HG03280 (cell line): ENCODE data around the gene GAS2L1.

ENCODE experiments used
- ATAC-seq: cut with Tn5 transposase; IDR thresholded peaks from one replicate; pipeline ENCODE4 v1.9.1; 2021; ENCODE audit warnings: mild to moderate bottlenecking, moderate library complexity; ENCODE audit not compliant: unreplicated experiment

GAS2L1 gene

DNA sequence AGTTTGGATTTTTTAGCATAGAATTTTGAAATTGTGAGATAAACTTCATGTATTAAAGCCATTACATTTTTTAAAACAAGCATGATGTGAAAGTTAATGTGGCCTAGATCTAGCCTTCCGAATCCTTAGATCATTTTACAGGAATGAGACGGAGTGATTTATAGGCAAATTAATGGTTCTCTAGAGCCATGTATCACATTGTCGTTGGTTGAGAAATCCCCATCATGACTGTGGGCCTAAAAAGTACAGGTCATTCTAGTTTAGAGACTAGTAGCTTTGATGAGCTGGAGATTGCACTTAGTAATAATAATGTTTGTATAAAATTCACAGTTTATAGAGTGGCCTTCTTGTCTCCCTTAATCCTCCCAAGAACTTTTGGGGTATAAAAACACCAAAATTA, 31.3 kb upstream of the GAS2L1 start:
- ATAC-seq, result no peak

DNA sequence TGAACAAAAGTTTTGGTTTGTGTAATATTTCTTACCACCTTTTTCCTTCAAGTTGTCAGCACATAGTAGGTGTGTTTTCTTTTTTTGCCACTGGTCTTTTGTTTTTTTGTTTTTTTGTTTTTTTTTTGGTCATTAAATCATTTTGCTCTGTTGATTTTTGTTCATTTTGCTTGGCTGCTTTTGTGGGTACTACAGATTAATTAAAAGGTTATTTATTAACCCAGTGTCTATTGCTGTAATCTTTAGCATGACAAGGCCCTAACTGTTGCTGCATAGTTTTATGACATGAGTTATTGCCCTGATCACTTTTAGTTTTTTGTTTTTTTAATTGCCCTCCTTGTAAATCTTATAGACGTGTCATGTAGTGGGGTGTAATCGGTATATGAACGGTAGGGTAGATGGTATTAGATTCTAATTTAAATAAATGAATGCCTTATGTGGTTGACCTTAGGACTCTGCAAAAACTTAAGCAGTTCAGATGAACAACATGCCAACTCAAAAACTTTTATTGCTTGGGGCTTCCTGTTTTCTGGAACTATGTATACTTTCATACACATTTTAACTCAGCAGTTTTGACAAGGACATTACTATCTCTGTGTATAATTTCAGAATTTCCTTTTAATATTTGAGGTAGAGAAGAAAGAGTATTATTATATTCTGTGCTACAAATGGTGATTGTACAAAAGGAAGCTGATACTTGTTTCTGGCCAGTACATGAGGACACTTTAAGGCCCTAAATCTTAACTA, 30.5 kb upstream of the GAS2L1 start:
- no peak for ATAC-seq

DNA sequence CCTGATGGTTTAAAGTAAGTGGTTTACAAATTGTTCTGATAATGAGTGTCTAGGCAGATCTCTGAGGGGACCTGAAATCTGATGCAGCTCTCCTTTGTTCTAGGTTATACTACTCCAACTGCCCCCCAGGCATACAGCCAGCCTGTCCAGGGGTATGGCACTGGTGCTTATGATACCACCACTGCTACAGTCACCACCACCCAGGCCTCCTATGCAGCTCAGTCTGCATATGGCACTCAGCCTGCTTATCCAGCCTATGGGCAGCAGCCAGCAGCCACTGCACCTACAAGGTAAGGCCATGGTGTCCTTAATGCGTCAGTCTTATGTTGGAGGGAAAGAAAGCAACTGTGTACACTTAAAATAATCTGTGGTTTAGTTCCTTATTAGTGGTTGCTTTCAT, 28.5 kb upstream of the GAS2L1 start:
- ATAC-seq, result no peak

DNA sequence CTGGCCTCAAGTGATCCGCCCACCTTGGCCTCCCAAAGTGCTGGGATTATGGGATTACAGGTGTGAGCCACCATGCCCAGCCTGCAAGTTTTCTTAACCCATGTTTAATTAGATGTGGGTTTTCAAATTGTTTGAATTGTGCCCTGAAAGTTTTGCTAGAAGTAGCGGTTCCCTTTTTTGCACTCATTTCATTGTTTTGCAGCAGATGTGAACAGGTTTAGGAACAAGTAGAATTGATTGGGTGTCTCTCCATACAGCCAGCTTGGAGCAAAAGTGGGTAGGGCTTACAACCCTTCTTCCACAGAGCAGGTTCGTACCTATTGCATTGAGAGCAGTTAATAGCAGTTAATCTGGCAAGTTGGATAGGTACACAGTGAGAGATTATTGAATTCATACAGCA, 22.3 kb upstream of the GAS2L1 start:
- no peak for ATAC-seq

DNA sequence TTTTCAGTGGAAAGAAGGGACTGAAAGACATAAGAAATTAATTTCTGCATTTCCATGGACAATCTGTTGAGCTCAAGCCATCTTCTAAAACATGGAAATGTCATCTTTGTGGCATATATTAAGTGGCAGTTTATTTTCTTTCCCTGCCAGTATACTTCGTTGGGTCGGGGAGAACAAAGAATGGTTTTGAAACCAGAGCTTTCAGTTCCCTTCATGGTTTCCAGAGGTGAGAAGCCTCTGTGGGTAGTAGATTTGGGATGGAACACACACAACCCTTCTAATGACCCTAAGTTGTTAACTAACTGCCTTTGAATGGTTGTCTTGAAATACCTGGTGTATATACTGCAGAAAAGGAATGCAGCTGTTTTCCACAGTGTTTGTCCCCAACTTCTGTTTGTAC, 17.6 kb upstream of the GAS2L1 start:
- no peak for ATAC-seq

DNA sequence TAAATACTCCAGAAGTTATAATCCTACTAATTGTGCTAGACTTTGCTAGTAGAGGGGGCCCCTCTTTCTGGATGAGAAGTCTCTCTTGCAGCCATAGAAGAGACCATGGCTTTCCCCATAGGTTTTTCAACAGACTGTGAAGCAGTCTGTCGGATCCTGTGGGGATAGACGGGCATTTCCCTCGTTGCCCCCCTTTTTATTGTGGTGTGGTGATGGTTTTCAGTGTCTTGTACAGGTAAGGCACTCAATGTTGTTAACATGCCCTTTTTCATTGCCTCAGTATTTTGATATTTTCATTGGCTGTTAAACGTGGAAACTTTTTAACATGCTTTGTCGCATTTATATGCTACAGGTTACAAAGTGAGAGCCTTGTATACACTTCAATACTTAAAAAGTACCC, 16.4 kb upstream of the GAS2L1 start:
- no peak for ATAC-seq

DNA sequence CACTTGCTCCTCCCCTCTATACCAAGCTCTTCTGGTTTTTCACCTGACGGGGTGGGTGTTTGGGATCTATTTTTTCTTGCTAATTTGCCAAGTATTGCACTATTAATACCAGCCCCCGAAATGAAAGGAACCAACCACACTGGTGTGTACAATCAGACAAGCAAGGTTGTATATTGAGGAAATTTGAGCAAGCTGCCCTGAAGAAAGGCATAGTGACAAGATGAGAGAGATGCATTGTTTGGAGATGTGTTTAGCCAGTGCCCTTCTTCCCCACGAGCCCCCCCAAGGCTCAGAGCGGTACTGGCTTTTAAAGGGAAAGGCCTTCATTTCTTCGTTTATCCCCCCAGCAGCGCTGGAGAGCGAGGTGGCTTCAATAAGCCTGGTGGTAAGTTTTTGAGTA, 15.2 kb upstream of the GAS2L1 start:
- no peak for ATAC-seq

DNA sequence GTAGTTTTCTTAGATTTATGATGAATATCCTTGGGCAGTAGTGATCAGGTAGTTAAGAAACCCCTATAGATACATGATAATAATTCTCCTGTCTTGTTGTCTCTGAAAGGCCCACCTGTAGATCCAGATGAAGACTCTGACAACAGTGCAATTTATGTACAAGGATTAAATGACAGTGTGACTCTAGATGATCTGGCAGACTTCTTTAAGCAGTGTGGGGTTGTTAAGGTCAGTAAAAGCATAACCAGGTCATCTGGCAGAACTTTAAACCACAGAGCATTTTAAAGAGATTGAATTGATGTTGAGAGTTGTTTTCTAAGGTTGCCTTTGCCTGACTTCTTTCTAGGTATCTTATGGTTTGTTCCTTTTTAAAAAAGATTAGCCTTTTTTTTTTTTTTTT, 14.1 kb upstream of the GAS2L1 start:
- no peak for ATAC-seq

DNA sequence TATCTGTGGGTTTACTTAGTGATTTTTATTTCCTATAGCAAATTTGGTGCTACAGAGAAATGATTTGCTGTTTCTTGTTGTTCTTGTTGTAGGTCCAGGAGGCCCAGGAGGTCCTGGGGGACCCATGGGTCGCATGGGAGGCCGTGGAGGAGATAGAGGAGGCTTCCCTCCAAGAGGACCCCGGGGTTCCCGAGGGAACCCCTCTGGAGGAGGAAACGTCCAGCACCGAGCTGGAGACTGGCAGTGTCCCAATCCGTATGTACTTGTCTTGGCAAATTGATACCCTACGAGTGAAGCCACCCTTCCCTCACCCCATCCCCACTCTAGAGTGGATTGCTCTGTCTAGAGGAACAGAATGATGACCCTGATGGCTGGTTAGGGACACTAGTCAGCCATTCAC, 7.8 kb upstream of the GAS2L1 start:
- no peak for ATAC-seq

DNA sequence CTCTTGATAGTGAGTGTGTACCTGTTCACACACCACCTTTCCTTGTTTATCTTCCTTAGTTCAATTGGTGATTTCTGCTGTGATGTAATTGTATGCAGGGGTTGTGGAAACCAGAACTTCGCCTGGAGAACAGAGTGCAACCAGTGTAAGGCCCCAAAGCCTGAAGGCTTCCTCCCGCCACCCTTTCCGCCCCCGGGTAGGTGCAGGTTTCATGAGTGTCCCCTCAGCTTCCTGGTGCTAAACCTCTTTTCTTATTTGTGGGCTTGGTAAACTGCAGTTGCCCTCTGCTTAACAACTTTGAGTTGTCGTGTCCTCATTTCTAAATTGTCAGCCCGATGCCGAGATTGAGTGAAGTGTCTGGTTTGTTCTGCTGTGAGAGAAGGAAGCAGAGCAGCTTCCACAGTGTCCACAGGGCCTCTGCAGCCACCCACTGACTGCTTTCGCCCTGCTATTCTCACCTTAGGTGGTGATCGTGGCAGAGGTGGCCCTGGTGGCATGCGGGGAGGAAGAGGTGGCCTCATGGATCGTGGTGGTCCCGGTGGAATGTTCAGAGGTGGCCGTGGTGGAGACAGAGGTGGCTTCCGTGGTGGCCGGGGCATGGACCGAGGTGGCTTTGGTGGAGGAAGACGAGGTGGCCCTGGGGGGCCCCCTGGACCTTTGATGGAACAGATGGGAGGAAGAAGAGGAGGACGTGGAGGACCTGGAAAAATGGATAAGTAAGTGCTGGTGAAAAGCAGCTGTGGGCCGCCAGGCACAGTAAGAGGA, 7.1 kb upstream of the GAS2L1 start:
- ATAC-seq, result no peak

DNA sequence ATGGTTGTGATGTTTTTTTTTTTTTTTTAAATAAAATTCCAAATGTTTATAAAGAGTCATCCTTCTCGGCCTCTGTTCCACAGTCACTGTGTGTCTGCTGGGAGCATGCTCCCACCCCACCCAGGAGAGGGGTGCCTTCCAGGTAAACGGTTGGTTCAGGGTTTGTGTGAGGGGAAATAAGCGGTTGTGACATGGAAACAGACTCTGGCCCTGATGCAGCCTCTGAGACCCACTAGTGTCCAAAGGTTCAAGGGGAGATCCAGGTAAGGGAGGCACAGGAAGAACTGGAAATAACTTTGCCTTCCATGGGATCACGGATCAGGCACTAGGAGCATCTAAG, 6.0 kb upstream of the GAS2L1 start:
- no peak for ATAC-seq

DNA sequence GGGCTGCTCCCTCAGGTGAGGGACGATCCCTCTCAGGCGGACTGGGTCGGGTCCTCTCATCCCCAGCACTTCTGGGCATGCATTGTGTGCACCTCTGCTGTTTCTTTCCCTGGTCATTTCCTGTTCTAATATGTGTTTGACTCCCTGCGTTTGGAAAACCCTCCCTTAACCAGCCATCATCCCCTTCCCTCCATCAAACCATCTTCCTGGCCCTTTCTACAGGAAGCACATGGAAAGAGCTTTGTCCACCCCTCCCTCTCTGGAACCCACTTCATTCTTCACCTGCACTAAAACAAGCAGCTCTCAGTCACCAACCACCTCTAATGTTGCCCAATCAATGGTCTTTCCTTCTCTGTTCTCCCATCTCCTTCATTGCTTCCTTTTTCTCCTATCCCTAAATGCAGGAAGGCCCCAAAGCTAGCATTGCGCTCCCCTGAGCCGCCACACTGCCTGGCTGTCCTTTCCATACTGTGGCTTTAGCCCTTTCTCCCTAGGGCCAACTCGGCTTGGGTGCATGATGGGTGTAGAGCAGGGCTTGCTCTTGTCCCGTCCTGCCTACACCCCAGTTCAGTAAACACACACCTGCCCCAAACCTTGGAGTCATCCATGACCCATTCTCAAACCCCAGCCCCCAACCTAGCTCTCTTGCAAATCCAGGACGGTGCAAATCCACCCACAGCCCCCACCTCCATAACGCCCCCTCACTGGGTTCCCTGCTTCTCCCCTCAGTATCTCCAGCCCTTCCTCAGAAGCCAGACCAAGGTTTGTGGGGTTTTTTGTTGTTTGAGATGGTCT, 5.4 kb upstream of the GAS2L1 start:
- ATAC-seq, result no peak

DNA sequence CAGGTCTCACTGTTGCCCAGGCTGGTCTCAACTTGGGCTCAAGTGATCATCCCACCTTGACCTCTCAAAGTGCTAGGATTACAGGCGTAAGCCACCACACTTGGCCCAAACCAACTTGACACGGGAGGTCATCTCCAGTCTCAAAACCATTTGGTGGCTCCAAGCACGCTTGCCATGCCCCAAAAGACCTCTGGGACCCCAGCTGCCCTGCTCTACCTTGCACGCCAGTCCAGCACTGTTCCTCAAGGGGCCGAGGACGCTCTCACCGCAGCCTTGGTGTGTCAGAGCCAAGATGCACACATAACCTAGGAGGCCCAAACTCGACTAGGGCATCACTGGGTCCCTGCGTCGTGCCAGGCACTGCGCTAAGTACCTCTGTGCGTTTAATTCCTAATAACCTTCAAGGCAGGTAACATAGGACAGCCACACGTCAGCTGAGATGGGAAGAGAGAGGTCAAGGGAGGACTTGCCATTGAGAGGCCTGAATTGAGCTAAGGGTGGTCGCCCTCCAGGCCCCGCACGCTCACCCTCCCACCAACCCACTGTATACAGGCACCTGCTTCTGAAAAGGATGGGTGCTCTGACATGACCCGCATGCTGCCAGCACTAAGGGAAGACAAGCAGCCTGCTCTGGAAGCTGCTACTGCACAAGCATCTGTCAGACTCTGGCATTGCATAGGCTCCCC, 4.6 kb upstream of the GAS2L1 start:
- no peak for ATAC-seq

DNA sequence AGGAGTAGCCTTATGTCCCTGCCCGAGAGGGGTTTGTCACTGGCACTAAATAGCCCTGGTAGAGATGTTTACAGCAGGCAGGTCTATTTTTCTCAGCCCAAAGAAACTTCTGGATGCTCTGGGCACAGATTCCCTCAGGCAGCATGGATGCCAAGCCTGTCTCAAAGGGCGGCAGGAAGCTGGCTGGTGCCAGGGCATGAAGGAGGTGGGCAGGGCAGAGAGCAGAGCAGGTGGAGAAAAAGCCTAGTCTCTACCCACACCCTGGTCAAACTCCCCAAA, 4.1 kb upstream of the GAS2L1 start:
- ATAC-seq, result no peak

DNA sequence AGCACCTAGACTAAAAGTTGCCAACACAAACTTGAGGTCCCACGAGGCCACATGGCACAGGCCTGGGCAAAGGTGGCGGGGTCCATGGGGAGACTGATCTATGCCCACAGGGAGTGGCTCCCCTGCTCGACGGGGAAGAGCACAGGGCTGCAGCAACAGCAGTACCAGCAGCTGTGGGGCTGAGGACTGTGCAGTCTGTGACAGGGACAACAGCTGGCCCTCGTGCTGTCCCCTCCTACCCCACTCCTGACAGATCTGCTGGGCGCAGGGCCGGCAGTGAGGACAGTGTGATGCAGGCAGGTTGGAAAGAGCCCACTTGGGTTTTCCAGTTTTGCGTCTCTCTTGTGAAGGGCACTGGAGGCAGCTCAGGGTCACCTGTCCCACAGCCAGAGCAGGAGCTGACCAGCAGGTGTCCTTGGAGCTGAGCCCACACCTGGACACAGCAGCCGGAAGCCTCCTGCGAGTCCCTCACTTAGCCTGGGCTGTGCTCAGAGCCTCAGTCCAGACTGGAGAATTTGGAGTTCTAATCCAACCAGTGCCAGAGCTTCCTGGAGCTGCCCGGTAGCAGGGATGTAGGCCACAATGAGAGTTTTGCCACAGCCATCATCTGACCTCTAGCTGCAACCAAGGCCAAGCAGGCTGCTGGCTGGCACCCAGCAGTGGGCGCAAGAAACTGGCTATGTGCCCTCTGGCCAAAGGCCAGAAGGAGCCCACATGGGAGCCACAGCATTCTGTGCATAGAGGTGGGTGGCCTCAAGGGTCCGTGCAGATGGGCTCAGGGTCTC, 3.6 kb upstream of the GAS2L1 start:
- no peak for ATAC-seq

DNA sequence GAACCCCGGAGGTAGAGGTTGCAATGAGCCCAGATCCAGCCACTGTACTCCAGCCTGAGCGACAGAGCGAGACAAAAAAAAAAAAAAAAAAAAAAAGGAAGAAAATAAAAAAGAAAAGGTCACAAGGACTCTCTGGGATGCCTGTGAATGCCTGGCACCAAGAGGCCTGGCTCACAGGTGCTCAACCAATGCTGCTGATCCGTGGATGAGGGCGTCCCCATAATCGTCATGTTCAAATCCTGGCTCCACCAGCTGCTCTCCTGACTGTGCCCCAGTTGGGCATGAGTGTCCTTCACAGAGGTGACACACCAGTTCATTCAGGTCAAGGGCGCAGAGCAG, 645 bp upstream of the GAS2L1 start:
- no peak for ATAC-seq

DNA sequence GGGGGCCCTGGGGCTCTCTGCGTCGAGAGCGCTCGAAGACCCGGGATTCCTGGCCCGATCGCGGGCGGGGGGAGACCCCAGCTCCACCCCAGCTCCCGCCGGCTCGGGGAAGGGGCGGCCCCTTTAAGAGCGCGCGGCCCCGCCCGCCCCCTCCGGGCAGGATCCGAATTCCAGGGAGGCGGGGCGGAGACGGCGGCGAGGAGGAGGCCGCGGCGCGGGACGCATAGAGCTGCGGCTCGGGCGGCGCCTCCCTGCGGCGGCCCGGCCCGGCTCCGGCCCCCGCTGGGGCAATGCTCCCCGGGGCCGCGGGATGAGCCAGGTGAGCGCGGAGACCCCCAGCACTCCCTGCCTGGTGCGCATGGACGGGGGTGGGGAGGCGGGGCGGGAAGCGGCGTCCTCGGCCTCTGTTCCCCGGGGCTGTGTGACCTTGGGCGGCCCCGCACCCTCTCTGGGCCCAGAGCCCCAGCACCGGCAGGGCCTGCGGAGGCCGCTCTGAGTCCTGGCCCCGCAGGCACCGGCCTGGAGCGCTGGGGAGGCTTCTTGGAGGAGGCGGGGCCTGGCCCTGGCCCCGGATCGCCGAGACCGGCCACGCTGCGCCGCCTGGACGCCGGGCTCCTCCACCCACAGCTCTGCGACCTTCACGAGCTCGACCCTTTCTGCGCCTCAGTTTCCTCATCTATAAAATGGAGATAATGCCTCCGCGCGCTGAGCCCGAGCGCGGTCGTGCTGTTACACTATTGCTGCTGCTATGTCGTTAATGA, 565 bp downstream of the GAS2L1 start:
- ATAC-seq, result no peak

DNA sequence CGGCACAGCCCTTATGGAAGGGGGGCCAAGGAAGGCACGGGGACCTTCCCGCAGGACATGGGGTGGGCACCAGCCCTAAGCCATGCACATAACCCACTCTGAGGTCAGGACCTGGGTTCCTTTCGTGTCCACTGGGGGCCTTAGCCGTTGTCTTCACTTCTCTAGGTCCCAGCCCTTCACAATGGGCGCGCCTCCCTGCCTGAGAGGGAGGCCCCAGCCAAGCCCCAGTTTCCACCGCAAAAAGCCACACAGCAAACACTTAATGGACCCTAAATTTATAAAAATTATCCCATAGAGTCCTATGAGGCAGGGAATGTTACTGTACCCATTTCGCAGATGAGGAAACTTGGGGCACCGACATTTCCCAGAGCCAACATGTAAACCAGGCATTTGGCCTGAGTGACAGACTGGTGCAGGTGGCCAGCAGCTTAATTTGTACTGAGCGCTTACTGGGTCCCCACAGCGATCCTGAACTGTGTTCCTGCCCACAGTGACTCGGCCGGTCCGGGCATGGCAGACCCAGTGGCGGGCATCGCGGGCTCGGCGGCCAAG, 1.2 kb downstream of the GAS2L1 start:
- ATAC-seq, result no peak

DNA sequence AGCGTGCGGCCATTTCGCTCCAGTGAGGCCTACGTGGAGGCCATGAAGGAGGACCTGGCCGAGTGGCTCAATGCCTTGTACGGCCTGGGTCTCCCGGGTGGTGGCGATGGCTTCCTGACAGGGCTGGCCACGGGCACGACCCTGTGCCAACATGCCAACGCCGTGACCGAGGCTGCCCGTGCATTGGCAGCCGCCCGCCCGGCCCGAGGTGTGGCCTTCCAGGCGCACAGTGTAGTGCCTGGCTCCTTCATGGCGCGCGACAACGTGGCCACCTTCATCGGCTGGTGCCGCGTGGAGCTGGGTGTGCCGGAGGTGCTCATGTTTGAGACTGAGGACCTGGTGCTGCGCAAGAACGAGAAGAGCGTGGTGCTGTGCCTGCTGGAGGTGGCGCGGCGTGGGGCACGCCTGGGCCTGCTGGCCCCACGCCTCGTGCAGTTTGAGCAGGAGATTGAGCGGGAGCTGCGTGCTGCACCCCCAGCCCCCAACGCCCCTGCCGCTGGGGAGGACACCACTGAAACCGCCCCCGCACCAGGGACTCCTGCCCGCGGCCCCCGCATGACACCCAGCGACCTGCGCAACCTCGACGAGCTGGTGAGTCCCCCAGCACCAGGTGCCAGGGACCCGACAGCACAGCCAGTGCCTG, 1.8 kb downstream of the GAS2L1 start:
- no peak for ATAC-seq
